Trophoblast cell (in vitro differentiated cells and primary cell): ENCODE measurements around the gene BCL11B.

ENCODE experiments used
- DNase-seq, 2 donors: peaks; one replicate each; pipeline ENCODE4 v3.0.0-alpha.2; 2016
- H2AFZ ChIP-seq: 2 replicates; pipeline ENCODE4 v1.6.1; 2013; ENCODE audit warnings: low read length, moderate library complexity, mild to moderate bottlenecking; ENCODE audit not compliant: insufficient read depth, poor library complexity
- H2AK5ac ChIP-seq: 2 replicates; pipeline ENCODE4 v1.6.1; 2013; ENCODE audit warnings: mild to moderate bottlenecking, low read length
- H2BK120ac ChIP-seq: 2 replicates; pipeline ENCODE4 v1.6.1; 2013; ENCODE audit warnings: low read length, mild to moderate bottlenecking, moderate library complexity; ENCODE audit not compliant: insufficient read depth, poor library complexity
- H2BK12ac ChIP-seq: 2 replicates; pipeline ENCODE4 v1.6.1; 2013; ENCODE audit warnings: mild to moderate bottlenecking, low read length, moderate library complexity
- H2BK5ac ChIP-seq: 2 replicates; pipeline ENCODE4 v1.6.1; 2013; ENCODE audit warnings: low read length, low read depth, moderate library complexity, mild to moderate bottlenecking; ENCODE audit not compliant: poor library complexity
- H3K14ac ChIP-seq: 2 replicates; pipeline ENCODE4 v1.6.1; 2013; ENCODE audit warnings: mild to moderate bottlenecking, low read length
- H3K18ac ChIP-seq: 2 replicates; pipeline ENCODE4 v1.6.1; 2013; ENCODE audit warnings: mild to moderate bottlenecking, low read length
- H3K23ac ChIP-seq: 2 replicates; pipeline ENCODE4 v1.6.1; 2013; ENCODE audit warnings: low read length
- H3K27ac ChIP-seq: 2 replicates; pipeline ENCODE4 v1.5.1; 2013; ENCODE audit warnings: low read depth, mild to moderate bottlenecking, inconsistent platforms, low read length, moderate library complexity
- H3K27me3 ChIP-seq: 2 replicates; pipeline ENCODE4 v1.6.1; 2013; ENCODE audit warnings: inconsistent platforms, mild to moderate bottlenecking, low read length, moderate library complexity; ENCODE audit not compliant: insufficient read depth
- H3K36me3 ChIP-seq, 2 experiments: 1 replicate in 1 of 2; 2 replicates in 1 of 2; pipeline ENCODE4 v1.6.1; 2013; ENCODE audit warnings: low read length in 2 of 2, mild to moderate bottlenecking in 2 of 2, moderate library complexity in 1 of 2; ENCODE audit not compliant: insufficient read depth in 2 of 2, control insufficient read depth in 1 of 2
- H3K4ac ChIP-seq: 2 replicates; pipeline ENCODE4 v1.6.1; 2013; ENCODE audit warnings: low read depth, mild to moderate bottlenecking, low read length, moderate library complexity
- H3K4me1 ChIP-seq, 2 experiments: 1 replicate in 1 of 2; 2 replicates in 1 of 2; pipeline ENCODE4 v1.6.1; 2013; ENCODE audit warnings: low read length in 2 of 2, mild to moderate bottlenecking in 2 of 2, moderate library complexity in 1 of 2; ENCODE audit not compliant: insufficient read depth in 2 of 2, control insufficient read depth in 1 of 2
- H3K4me2 ChIP-seq: 2 replicates; pipeline ENCODE4 v1.6.1; 2013; ENCODE audit warnings: inconsistent platforms, mild to moderate bottlenecking, low read length, moderate library complexity
- H3K4me3 ChIP-seq: 2 replicates; pipeline ENCODE4 v1.5.1; 2013; ENCODE audit warnings: mild to moderate bottlenecking, low read depth, low read length, inconsistent platforms
- H3K79me1 ChIP-seq: one replicate; pipeline ENCODE4 v1.6.1; 2013; ENCODE audit warnings: low read length
- H3K79me2 ChIP-seq: 2 replicates; pipeline ENCODE4 v1.6.1; 2013; ENCODE audit warnings: low read length, mild to moderate bottlenecking; ENCODE audit not compliant: control insufficient read depth, insufficient read depth, poor library complexity
- H3K9ac ChIP-seq: 2 replicates; pipeline ENCODE4 v1.6.1; 2013; ENCODE audit warnings: mild to moderate bottlenecking, low read length
- H3K9me3 ChIP-seq: 2 replicates; pipeline ENCODE4 v1.6.1; 2013; ENCODE audit warnings: low read depth, mild to moderate bottlenecking, control low read depth, inconsistent platforms, low read length; ENCODE audit not compliant: insufficient read depth
- H4K12ac ChIP-seq: 2 replicates; pipeline ENCODE4 v1.6.1; 2013; ENCODE audit warnings: low read depth, mild to moderate bottlenecking, low read length, moderate library complexity
- H4K8ac ChIP-seq: 2 replicates; pipeline ENCODE4 v1.6.1; 2013; ENCODE audit warnings: low read depth, mild to moderate bottlenecking, low read length, moderate library complexity
- H4K91ac ChIP-seq: one replicate; pipeline ENCODE4 v1.6.1; 2013; ENCODE audit warnings: low read depth, mild to moderate bottlenecking, low read length, moderate library complexity
- WGBS: extraction: QIAGEN DNeasy Blood & Tissue Kit; methylation state at CpG from one replicate; pipeline ENCODE4 v1.1.7; 2013; ENCODE audit warnings: missing lambda C conversion rate; ENCODE audit not compliant: insufficient read length, insufficient coverage; ENCODE audit errors: extremely low coverage; 5-methylcytosine and 5-hydroxymethylcytosine counted together

Gene BCL11B

DNA sequence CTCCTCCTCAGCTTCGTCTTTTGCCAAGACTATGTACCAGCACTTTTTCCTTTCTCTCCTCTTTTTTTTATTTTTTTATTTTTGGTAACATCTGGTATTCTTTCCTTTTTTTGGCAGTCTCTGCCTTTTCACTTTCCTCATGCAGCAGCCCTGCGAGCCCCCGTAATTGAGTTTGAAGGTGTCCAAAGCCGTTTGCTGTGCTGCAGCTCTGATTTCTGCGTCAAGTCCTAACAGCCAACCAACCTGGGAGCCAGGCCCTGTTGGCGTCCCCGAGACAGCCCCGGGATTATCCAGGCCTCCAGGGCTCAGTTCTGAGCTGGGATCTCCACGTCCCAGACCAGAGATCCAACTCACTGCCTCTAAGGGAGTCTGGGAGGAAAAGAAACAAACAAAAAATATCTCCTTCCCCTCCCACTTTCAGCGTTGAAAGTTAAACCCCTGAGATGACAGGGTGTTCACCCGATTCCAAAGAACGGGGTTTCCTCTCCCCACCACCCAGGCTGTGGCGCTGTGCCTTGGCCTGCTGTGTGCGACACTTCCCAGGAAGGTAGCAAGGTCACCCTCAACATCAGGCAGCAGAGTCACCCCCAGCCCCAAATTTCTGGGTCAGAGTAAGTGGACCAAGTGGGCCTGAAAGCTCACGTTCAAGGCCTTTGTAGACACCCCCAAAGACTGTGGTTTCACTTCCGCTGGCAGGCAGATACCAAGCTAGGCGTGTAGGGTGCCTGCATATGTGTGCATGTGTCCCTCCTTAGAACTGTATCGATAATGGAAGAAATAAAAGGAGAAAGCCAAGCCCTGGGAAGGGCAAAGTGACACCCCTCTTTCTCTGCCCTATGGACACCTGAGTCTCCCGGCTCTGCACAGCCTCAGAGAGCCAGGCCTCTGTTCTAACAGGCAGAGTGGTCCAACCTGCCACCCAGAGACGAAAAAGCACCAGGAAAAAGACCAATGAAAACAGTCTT, 11.1 kb downstream of the BCL11B start:
- H3K79me2 ChIP-seq, result no peaks in the 10 kb centered on the region
- H3K18ac ChIP-seq, result no peak overlapping the region
- H3K4ac ChIP-seq, result no peak overlapping the region
- H2BK5ac ChIP-seq, result no peak overlapping the region
- H2BK12ac ChIP-seq, result no peak overlapping the region
- H3K27ac ChIP-seq, result no peak overlapping the region
- H4K91ac ChIP-seq, result no peak overlapping the region
- no peak overlapping the region for H2AK5ac ChIP-seq
- no peak overlapping the region for H2BK120ac ChIP-seq
- H3K4me2 ChIP-seq, result no peak overlapping the region
- H3K36me3 ChIP-seq, result no peaks in the 10 kb centered on the region
- H2AFZ ChIP-seq, result no peak overlapping the region
- H4K12ac ChIP-seq, result no peak overlapping the region
- H3K23ac ChIP-seq, result no peak overlapping the region
- H3K79me1 ChIP-seq, result no peaks in the 10 kb centered on the region
- no peak overlapping the region for H3K9ac ChIP-seq
- H3K14ac ChIP-seq, result no peak overlapping the region
- WGBS, result no CpG with 5 or more reads among the region's 20 CpGs
- H3K4me1 ChIP-seq, result peaks cover 14 to 23% of the 10 kb centered on the region in 2 experiments
- no peak overlapping the region for H4K8ac ChIP-seq
- DNase-seq, result no peak
- H3K4me3 ChIP-seq, result no peak overlapping the region
- no peaks in the 10 kb centered on the region for H3K9me3 ChIP-seq
- no peaks in the 10 kb centered on the region for H3K27me3 ChIP-seq

- H3K4me1 ChIP-seq, result peaks cover 14 to 24% of the 10 kb centered on the region in 2 experiments
- H3K79me2 ChIP-seq, result no peaks in the 10 kb centered on the region
- no peak overlapping the region for H3K9ac ChIP-seq
- no peak overlapping the region for H3K4me2 ChIP-seq
- no peaks in the 10 kb centered on the region for H3K36me3 ChIP-seq
- H4K12ac ChIP-seq, result no peak overlapping the region
- no peaks in the 10 kb centered on the region for H3K79me1 ChIP-seq
- no peak overlapping the region for H3K23ac ChIP-seq
- WGBS, result no CpG with 5 or more reads among the region's 9 CpGs
- H2BK5ac ChIP-seq, result no peak overlapping the region
- H3K9me3 ChIP-seq, result no peaks in the 10 kb centered on the region
- no peak overlapping the region for H3K27ac ChIP-seq
- no peak overlapping the region for H3K18ac ChIP-seq
- H3K4ac ChIP-seq, result no peak overlapping the region
- no peak overlapping the region for H4K8ac ChIP-seq
- no peaks in the 10 kb centered on the region for H3K27me3 ChIP-seq
- H4K91ac ChIP-seq, result no peak overlapping the region
- H2BK120ac ChIP-seq, result no peak overlapping the region
- no peak for DNase-seq
- H2AFZ ChIP-seq, result no peak overlapping the region
- no peak overlapping the region for H3K14ac ChIP-seq
- no peak overlapping the region for H2AK5ac ChIP-seq
- H2BK12ac ChIP-seq, result no peak overlapping the region
- no peak overlapping the region for H3K4me3 ChIP-seq
Observed at GRCh38 chr14:99260116-99260515, 11.9 kb downstream of the BCL11B start.

- no peaks in the 10 kb centered on the region for H3K36me3 ChIP-seq
- peaks cover 14 to 24% of the 10 kb centered on the region in 2 experiments for H3K4me1 ChIP-seq
- no peaks in the 10 kb centered on the region for H3K27me3 ChIP-seq
- no peak overlapping the region for H4K8ac ChIP-seq
- no peaks in the 10 kb centered on the region for H3K9me3 ChIP-seq
- H2AK5ac ChIP-seq, result no peak overlapping the region
- H4K12ac ChIP-seq, result no peak overlapping the region
- no peak overlapping the region for H2BK5ac ChIP-seq
- H3K4me3 ChIP-seq, result no peak overlapping the region
- DNase-seq, result no peak
- no peak overlapping the region for H3K27ac ChIP-seq
- no peak overlapping the region for H4K91ac ChIP-seq
- H3K79me2 ChIP-seq, result no peaks in the 10 kb centered on the region
- H3K14ac ChIP-seq, result no peak overlapping the region
- H3K9ac ChIP-seq, result no peak overlapping the region
- H3K4ac ChIP-seq, result no peak overlapping the region
- H3K23ac ChIP-seq, result no peak overlapping the region
- no CpG with 5 or more reads among the region's 27 CpGs for WGBS
- no peak overlapping the region for H3K4me2 ChIP-seq
- H3K79me1 ChIP-seq, result no peaks in the 10 kb centered on the region
- H2BK120ac ChIP-seq, result no peak overlapping the region
- no peak overlapping the region for H3K18ac ChIP-seq
- H2BK12ac ChIP-seq, result no peak overlapping the region
- H2AFZ ChIP-seq, result no peak overlapping the region
Observed at GRCh38 chr14:99258876-99259726, 12.9 kb downstream of the BCL11B start.

- Histone ChIP-seq H3K14ac (no peak overlapping the region), H3K4me1 (peaks cover 14 to 24% of the 10 kb centered on the region in 2 experiments), H3K9me3 (peaks cover 2% of the 10 kb centered on the region), H2BK12ac (no peak overlapping the region), H3K23ac (no peak overlapping the region), H3K79me1 (no peaks in the 10 kb centered on the region), H2AK5ac (no peak overlapping the region), H3K9ac (no peak overlapping the region), H3K79me2 (no peaks in the 10 kb centered on the region), H2BK5ac (no peak overlapping the region), H3K36me3 (no peaks in the 10 kb centered on the region), H2AFZ (no peak overlapping the region), H4K12ac (no peak overlapping the region), H3K4me3 (no peak overlapping the region), H3K18ac (no peak overlapping the region), H2BK120ac (no peak overlapping the region), H3K4ac (no peak overlapping the region), H3K27me3 (no peaks in the 10 kb centered on the region), H3K27ac (no peak overlapping the region), H4K8ac (no peak overlapping the region), H4K91ac (no peak overlapping the region), H3K4me2 (no peak overlapping the region)
- WGBS, result no CpG with 5 or more reads among the region's 8 CpGs
- DNase-seq, result no peak
Observed at GRCh38 chr14:99258341-99258861, 13.6 kb downstream of the BCL11B start.
